Heart left ventricle (tissue), 16 donors: ENCODE data around the gene ANKRD34B. TPM values are rescaled to one million over a fixed set of nuclear protein-coding genes. Genes with fewer than 3 reads are reported as not detected.

Experiments used
- ATAC-seq, 4 donors: fragments of 200-7000 bp; cut with Tn5 transposase; one replicate each; pipeline ENCODE4 v1.9.1; 2020 to 2022; ENCODE audit warnings: moderate library complexity in 4 of 4, mild to moderate bottlenecking in 3 of 4, moderate number of reproducible peaks in 1 of 4
- DNase-seq, 5 donors: peaks; one replicate each; pipeline ENCODE4 v3.0.0-alpha.2; 2020
- H3K27ac ChIP-seq, 12 donors: fragments of 200-600 bp; sonication (generic) in 4 of 12; one replicate each; pipeline versions ENCODE4 v1.5.0 to v1.8.0; 2016 to 2022; ENCODE audit warnings: mild to moderate bottlenecking in 2 of 12
- H3K27me3 ChIP-seq, 9 donors: fragments of 200-600 bp; sonication (generic) in 2 of 9; one replicate each; pipeline versions ENCODE4 v1.5.1 to v1.8.0; 2016 to 2022; ENCODE audit warnings: mild to moderate bottlenecking in 3 of 9
- H3K36me3 ChIP-seq, 9 donors: fragments of 200-600 bp; sonication (generic) in 2 of 9; one replicate each; pipeline versions ENCODE4 v1.5.0 to v1.8.0; 2018 to 2022; ENCODE audit warnings: mild to moderate bottlenecking in 2 of 9
- H3K4me1 ChIP-seq, 12 donors: fragments of 200-600 bp; sonication (generic) in 4 of 12; one replicate each; pipeline versions ENCODE4 v1.5.0 to v1.8.0; 2016 to 2022; ENCODE audit warnings: mild to moderate bottlenecking in 3 of 12
- H3K4me3 ChIP-seq, 12 donors: fragments of 200-600 bp; sonication (generic) in 4 of 12; one replicate each; pipeline versions ENCODE4 v1.5.0 to v1.8.0; 2017 to 2022; ENCODE audit warnings: mild to moderate bottlenecking in 9 of 12, moderate library complexity in 4 of 12
- H3K9me3 ChIP-seq, 12 donors: fragments of 200-600 bp; sonication (generic) in 4 of 12; one replicate each; pipeline versions ENCODE4 v1.5.0 to v1.8.0; 2016 to 2022; ENCODE audit warnings: mild to moderate bottlenecking in 1 of 12
- CTCF ChIP-seq, 12 donors: fragments of 200-600 bp; sonication (generic) in 4 of 12; IDR thresholded peaks; one replicate each; pipeline versions ENCODE4 v1.5.0 to v1.8.0; 2018 to 2022; ENCODE audit warnings: antibody characterized with exemption in 12 of 12, mild to moderate bottlenecking in 5 of 12
- POLR2A ChIP-seq, 2 donors: fragments of 450-650 bp; IDR thresholded peaks; one replicate each; pipeline ENCODE4 v1.6.1; 2017; ENCODE audit warnings: antibody characterized with exemption in 2 of 2, mild to moderate bottlenecking in 2 of 2, moderate library complexity in 2 of 2
- WGBS, 4 donors: extraction: QIAGEN DNeasy Blood & Tissue Kit in 2 of 4; methylation state at CpG; one replicate each; pipeline versions ENCODE4 v1.1.5 to v1.1.7; 2013 to 2018; 5-methylcytosine and 5-hydroxymethylcytosine counted together
- intact Hi-C, 10 donors: fragments of 100-400 bp; cut with DNase I; formaldehyde crosslinking; loops; one replicate each; pipeline versions ENCODE4 v1.11.1 to v1.14.2; 2022
- polyA plus RNA-seq, 2 donors: library from polyadenylated mRNA; stranded (reverse); fragments of 200-250 nt; gene quantifications; one replicate each; pipeline ENCODE4 v1.2.3, GENCODE V29; 2013
- total RNA-seq, 9 donors: library from RNA; depleted of rRNA in 2 of 9; stranded (reverse); fragments of >200 nt in 2 of 9; fragmentation: NEBNext Ultra II Directional in 3 of 9; extraction: Animal tissue kit (Norgen Biotek cat#: 25700) in 3 of 9; gene quantifications; one replicate each; pipeline versions ENCODE4 v1.1.0 to v1.2.4, GENCODE V29; 2016 to 2023
- donor health status: ischemic (EF 13 %, LVEDD 7.1; RV severe dilation, severe dysfunction).
- donor health status: healthy with polysubstance abuse.
- donor health status: DM: no; HTN: yes; CAD: no.
- donor health status: DM: no; HTN: no; CAD: no.
- donor health status: ischemic (EF 25% LVEDD 6.9; RV normal size, moderate dysfunction).
- donor health status: ischemic (EF 25% LVEDD 5.7; RV mildly dilated, moderate dysfunction).
- donor health status: healthy.
- donor health status: DM: yes; HTN: yes; CAD: no.
- donor health status: ischemic (EF 35%, LVEDD 5.7; RV mildly dilated, moderate dysfunction).
- donor health status: nonischemic (EF 11% LVEDD 7.7; RV severe dilation, severe dysfunction).
- donor health status: DM: yes; HTN: yes; CAD: no.
- donor health status: PGD.
- donor health status: ischemic (EF 29% LVEDD 5.4; RV normal size, mild dysfunction).
- donor health status: nonischemic (EF 23%, LVEDD 6.1; RV moderate dilation, normal function).

ANKRD34B gene
- total and polyA plus RNA-seq, 11 donors, result 0.09 TPM; not detected in 10

- H3K4me3 ChIP-seq, result no peak overlapping the region
- no peak overlapping the region for H3K27ac ChIP-seq
- WGBS, 4 donors, result 80 to 93% (median 87%) methylated on average over 2 of the region's 2 CpGs
- no peaks in the 10 kb centered on the region for H3K9me3 ChIP-seq
- no peaks in the 10 kb centered on the region for H3K4me1 ChIP-seq
- DNase-seq, result no peak
- no peak for ATAC-seq
- no peaks in the 10 kb centered on the region for H3K27me3 ChIP-seq
- TF ChIP-seq CTCF (IDR thresholded peaks at IDR 0.05) (no peak), POLR2A (IDR thresholded peaks at IDR 0.05) (no peak)
- H3K36me3 ChIP-seq, result no peaks in the 10 kb centered on the region
- intact Hi-C loops, result no loop called here
Observed at GRCh38 chr5:80600943-80601693, 31.0 kb upstream of the ANKRD34B start.

- peaks cover 0 to 2% (median 0%) of the 10 kb centered on the region in 9 donors for H3K27me3 ChIP-seq
- no peaks in the 10 kb centered on the region for H3K9me3 ChIP-seq
- H3K27ac ChIP-seq, result no peak overlapping the region
- WGBS, 4 donors, result 55 to 75% (median 66%) methylated on average over 6 to 7 of the region's 7 CpGs
- no peak for DNase-seq
- no peak for ATAC-seq
- TF ChIP-seq CTCF (IDR thresholded peaks at IDR 0.05) (no peak), POLR2A (IDR thresholded peaks at IDR 0.05) (no peak)
- H3K36me3 ChIP-seq, result no peaks in the 10 kb centered on the region
- no peak overlapping the region for H3K4me3 ChIP-seq
- intact Hi-C loops, result no loop called here
- no peaks in the 10 kb centered on the region for H3K4me1 ChIP-seq
Observed at GRCh38 chr5:80597500-80597899, 27.4 kb upstream of the ANKRD34B start.

- H3K9me3 ChIP-seq, result no peaks in the 10 kb centered on the region
- TF ChIP-seq CTCF (IDR thresholded peaks at IDR 0.05) (no peak), POLR2A (IDR thresholded peaks at IDR 0.05) (no peak)
- intact Hi-C loops, result no loop called here
- no peaks in the 10 kb centered on the region for H3K36me3 ChIP-seq
- ATAC-seq (no peak), DNase-seq (no peak)
- H3K4me3 ChIP-seq, result no peak overlapping the region
- 81 to 91% (median 86%) methylated on average over 2 of the region's 2 CpGs for WGBS, 4 donors
- no peak overlapping the region for H3K27ac ChIP-seq
- peaks cover 0 to 5% (median 0%) of the 10 kb centered on the region in 9 donors for H3K27me3 ChIP-seq
- H3K4me1 ChIP-seq, result no peaks in the 10 kb centered on the region
Observed at GRCh38 chr5:80594810-80595209, 24.7 kb upstream of the ANKRD34B start.

GRCh38 chr5:80592761-80593160 lies 22.7 kb upstream of the ANKRD34B start:
- 75 to 80% (median 78%) methylated on average over 2 of the region's 2 CpGs for WGBS, 4 donors
- Histone ChIP-seq H3K9me3 (no peaks in the 10 kb centered on the region), H3K27ac (no peak overlapping the region), H3K27me3 (peaks cover 0 to 5% (median 0%) of the 10 kb centered on the region in 9 donors), H3K36me3 (no peaks in the 10 kb centered on the region), H3K4me1 (no peaks in the 10 kb centered on the region), H3K4me3 (no peak overlapping the region)
- ATAC-seq, result no peak
- no peak for DNase-seq
- TF ChIP-seq POLR2A (IDR thresholded peaks at IDR 0.05), result no peak
- TF ChIP-seq CTCF (IDR thresholded peaks at IDR 0.05), result no peak
- intact Hi-C loops, result no loop called here
